Breast epithelium (tissue), 4 donors: ENCODE measurements around the gene IMMP2L. TPM values are rescaled to one million over a fixed set of nuclear protein-coding genes. Genes with fewer than 3 reads are reported as not detected.

Experiments
- DNase-seq, 2 donors: peaks; one replicate each; pipeline ENCODE4 v3.0.0-alpha.2; 2019; ENCODE audit warnings: low spot score in 2 of 2
- H3K27ac ChIP-seq, 2 donors: fragments of 200-600 bp; sonication (generic) in 1 of 2; one replicate each; pipeline ENCODE4 v1.5.1; 2016 to 2019; ENCODE audit warnings: mild to moderate bottlenecking in 1 of 2
- H3K27me3 ChIP-seq, 2 donors: fragments of 200-600 bp; sonication (generic) in 1 of 2; one replicate each; pipeline versions ENCODE4 v1.5.1 to v1.6.0; 2017 to 2019; ENCODE audit warnings: control low read depth in 1 of 2, mild to moderate bottlenecking in 1 of 2
- H3K36me3 ChIP-seq: fragments of 200-600 bp; one replicate; pipeline ENCODE4 v1.5.1; 2019
- H3K4me1 ChIP-seq, 2 donors: fragments of 200-600 bp; sonication (generic); one replicate each; pipeline ENCODE4 v1.5.1; 2016 to 2019; ENCODE audit warnings: control low read depth in 1 of 2
- H3K4me3 ChIP-seq, 3 donors: fragments of 200-600 bp; sonication (generic); 1 replicate in 2 of 3; 2 replicates in 1 of 3; pipeline ENCODE4 v1.5.1; 2016 to 2019; ENCODE audit warnings: mild to moderate bottlenecking in 3 of 3, moderate library complexity in 2 of 3
- H3K9me3 ChIP-seq, 2 donors: fragments of 200-600 bp; sonication (generic) in 1 of 2; one replicate each; pipeline ENCODE4 v1.5.1; 2016 to 2019; ENCODE audit warnings: control low read depth in 1 of 2
- POLR2A ChIP-seq: fragments of 450-650 bp; IDR thresholded peaks from one replicate; pipeline ENCODE4 v1.6.1; 2016; ENCODE audit warnings: antibody characterized with exemption, mild to moderate bottlenecking, moderate library complexity
- POLR2AphosphoS5 ChIP-seq, 3 donors: sonication (generic); formaldehyde crosslinking; IDR thresholded peaks; one replicate each; pipeline ENCODE4 v1.6.1; 2017; ENCODE audit warnings: antibody characterized with exemption in 3 of 3
- intact Hi-C: fragments of 100-400 bp; cut with DNase I; formaldehyde crosslinking; loops from one replicate; pipeline ENCODE4 v1.15.1; 2023; ENCODE audit warnings: low total_unique reads
- total RNA-seq, 3 donors: library from RNA; depleted of rRNA; stranded (reverse); fragments of >200 nt; gene quantifications; one replicate each; pipeline ENCODE4 v1.1.0, GENCODE V29; 2016
- TF ChIP-seq, protein P1 (sequence below), 3 donors: fragments of 450-650 bp; IDR thresholded peaks; one replicate each; pipeline ENCODE4 v1.5.1; 2016 to 2017; ENCODE audit warnings: antibody characterized with exemption in 3 of 3, mild to moderate bottlenecking in 3 of 3, moderate library complexity in 3 of 3

The IMMP2L gene
- total RNA-seq, 3 donors from 2014 or later, result 19.8 to 39.7 (median 30.8) TPM

DNA sequence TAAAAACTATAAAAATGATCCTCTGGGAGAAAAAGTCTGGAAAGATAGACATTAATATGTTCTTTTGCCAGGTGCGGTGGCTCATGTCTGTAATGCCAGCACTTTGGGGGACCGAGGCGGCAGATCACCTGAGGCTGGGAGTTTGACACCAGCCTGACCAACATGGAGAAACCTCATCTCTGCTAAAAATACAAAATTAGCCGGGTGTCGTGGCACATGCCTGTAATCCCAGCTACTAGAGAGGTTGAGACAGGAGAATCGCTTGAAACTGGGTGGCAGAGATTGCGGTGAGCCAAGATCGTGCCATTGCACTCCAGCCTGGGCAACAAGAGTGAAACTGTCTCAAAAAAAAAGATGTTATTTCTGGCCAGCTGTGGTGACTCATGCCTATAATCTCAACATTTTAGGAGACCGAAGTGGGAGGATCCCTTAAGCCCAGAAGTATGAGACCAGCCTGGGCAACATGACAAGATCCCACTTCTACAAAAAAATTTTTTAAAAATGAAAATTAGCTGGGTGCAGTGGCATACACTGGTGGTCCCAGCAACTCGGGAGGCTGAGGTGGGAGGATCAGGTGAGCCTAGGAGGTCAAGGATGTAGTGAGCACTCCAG lies 573.3 kb downstream of the IMMP2L start:
- intact Hi-C loops, result no loop called here
- H3K4me3 ChIP-seq, result no peak overlapping the region
- no peak for DNase-seq

DNA sequence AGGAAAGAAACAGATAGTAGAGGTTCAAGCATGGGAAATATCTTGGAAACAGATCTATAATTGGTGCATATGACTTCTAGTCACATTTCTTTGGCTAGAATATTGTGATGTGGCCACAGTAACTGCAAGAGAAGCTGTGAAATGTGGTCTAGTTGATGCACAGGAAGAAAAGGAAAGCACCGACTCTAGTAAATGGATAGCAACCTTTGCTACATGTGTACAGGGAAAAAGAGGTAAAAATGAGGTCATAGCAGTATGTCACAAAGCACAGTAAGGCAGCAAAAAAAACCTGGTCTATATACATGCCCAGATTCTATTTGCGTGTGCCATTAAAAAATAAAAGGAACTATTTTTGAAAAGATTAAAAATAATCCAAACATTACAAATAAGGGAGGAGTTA lies 573.9 kb downstream of the IMMP2L start:
- Histone ChIP-seq H3K27me3 (no peaks in the 10 kb centered on the region), H3K36me3 (no peaks in the 10 kb centered on the region), H3K4me1 (no peaks in the 10 kb centered on the region), H3K27ac (no peak overlapping the region), H3K4me3 (no peak overlapping the region), H3K9me3 (no peaks in the 10 kb centered on the region)
- DNase-seq, result no peak
- TF ChIP-seq POLR2AphosphoS5 (IDR thresholded peaks at IDR 0.05) (no peak), POLR2A (no peak)
- TF ChIP-seq, protein P1, sequence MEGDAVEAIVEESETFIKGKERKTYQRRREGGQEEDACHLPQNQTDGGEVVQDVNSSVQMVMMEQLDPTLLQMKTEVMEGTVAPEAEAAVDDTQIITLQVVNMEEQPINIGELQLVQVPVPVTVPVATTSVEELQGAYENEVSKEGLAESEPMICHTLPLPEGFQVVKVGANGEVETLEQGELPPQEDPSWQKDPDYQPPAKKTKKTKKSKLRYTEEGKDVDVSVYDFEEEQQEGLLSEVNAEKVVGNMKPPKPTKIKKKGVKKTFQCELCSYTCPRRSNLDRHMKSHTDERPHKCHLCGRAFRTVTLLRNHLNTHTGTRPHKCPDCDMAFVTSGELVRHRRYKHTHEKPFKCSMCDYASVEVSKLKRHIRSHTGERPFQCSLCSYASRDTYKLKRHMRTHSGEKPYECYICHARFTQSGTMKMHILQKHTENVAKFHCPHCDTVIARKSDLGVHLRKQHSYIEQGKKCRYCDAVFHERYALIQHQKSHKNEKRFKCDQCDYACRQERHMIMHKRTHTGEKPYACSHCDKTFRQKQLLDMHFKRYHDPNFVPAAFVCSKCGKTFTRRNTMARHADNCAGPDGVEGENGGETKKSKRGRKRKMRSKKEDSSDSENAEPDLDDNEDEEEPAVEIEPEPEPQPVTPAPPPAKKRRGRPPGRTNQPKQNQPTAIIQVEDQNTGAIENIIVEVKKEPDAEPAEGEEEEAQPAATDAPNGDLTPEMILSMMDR (IDR thresholded peaks at IDR 0.05), result no peak
- intact Hi-C loops, result no loop called here

More for the DNA sequence above, 573.3 kb downstream of the IMMP2L start:
- H3K4me1 ChIP-seq, result no peaks in the 10 kb centered on the region
- TF ChIP-seq, protein P1 (IDR thresholded peaks at IDR 0.05), result no peak
- TF ChIP-seq POLR2A, result no peak
- no peak for TF ChIP-seq POLR2AphosphoS5 (IDR thresholded peaks at IDR 0.05)
- no peaks in the 10 kb centered on the region for H3K27me3 ChIP-seq
- H3K27ac ChIP-seq, result no peak overlapping the region
- H3K9me3 ChIP-seq, result no peaks in the 10 kb centered on the region
- no peaks in the 10 kb centered on the region for H3K36me3 ChIP-seq

DNA sequence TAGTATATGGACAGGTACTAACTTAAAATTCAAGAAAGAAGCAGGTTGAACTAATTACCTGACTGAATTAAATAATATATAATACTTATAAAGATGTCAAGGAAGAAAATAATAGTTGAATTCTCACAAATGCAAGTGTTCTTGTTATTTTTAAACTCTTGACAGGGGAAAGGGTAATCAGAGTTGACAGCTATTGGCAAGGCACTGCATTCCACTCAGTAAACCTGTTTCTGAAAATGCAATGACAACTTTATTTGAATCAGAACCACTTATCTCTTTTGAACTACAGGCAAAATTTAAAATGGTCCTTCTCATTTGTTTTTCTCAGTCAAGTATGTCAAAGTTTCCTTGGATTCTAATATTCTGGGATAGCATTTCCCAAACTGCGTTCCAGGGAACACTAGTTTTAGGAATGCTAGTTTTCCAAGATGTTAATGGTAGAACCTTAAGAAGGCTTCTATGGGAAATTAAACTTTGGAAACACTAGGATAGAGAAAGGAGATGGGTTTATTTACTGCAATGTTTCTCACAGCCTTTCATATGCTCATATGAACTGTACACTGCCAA lies 575.1 kb downstream of the IMMP2L start:
- no peaks in the 10 kb centered on the region for H3K27me3 ChIP-seq
- no peak for DNase-seq
- TF ChIP-seq, protein P1 (IDR thresholded peaks at IDR 0.05), result no peak
- no peak for TF ChIP-seq POLR2A
- no peak for TF ChIP-seq POLR2AphosphoS5 (IDR thresholded peaks at IDR 0.05)
- no peaks in the 10 kb centered on the region for H3K36me3 ChIP-seq
- intact Hi-C loops, result no loop called here
- no peak overlapping the region for H3K27ac ChIP-seq
- H3K4me1 ChIP-seq, result no peaks in the 10 kb centered on the region
- H3K4me3 ChIP-seq, result no peak overlapping the region
- H3K9me3 ChIP-seq, result no peaks in the 10 kb centered on the region

DNA sequence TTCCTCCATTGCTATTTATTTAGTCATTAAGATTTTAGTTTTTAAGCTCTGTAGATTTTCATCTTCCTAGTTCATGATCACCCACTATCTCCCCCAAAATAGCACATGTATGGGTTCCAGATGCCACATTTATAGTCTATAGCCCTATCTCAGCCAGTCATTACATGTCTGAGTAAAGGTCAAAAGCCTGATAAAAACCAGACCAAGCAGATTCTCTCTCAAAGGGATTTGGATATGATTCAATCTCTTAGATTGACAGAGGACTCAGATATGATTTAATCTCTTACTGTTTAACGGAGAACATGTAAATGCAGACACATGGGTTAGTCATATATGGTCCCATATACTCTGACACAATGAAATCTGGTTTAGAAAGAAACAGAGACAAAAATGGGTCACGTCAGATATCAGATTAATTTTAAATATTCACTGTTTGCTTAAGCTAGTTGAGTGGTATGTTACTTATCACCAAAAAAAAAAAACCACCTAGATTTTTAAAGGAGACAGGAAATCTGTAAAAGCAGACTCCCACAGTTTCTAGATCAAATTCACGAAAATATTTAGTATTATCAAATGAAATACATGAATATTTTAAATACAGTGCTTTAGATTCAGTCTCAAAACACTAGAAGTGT lies 578.4 kb downstream of the IMMP2L start:
- Histone ChIP-seq H3K27ac (no peak overlapping the region), H3K36me3 (no peaks in the 10 kb centered on the region), H3K27me3 (no peaks in the 10 kb centered on the region), H3K9me3 (no peaks in the 10 kb centered on the region), H3K4me1 (no peaks in the 10 kb centered on the region), H3K4me3 (no peak overlapping the region)
- TF ChIP-seq POLR2AphosphoS5 (IDR thresholded peaks at IDR 0.05) (no peak), POLR2A (no peak)
- TF ChIP-seq, protein P1 (IDR thresholded peaks at IDR 0.05), result no peak
- no peak for DNase-seq
- intact Hi-C loops, result loop anchor here (5.0 kb wide), 1 partner anchor 358 kb away; no protein-coding TSS in a partner anchor

DNA sequence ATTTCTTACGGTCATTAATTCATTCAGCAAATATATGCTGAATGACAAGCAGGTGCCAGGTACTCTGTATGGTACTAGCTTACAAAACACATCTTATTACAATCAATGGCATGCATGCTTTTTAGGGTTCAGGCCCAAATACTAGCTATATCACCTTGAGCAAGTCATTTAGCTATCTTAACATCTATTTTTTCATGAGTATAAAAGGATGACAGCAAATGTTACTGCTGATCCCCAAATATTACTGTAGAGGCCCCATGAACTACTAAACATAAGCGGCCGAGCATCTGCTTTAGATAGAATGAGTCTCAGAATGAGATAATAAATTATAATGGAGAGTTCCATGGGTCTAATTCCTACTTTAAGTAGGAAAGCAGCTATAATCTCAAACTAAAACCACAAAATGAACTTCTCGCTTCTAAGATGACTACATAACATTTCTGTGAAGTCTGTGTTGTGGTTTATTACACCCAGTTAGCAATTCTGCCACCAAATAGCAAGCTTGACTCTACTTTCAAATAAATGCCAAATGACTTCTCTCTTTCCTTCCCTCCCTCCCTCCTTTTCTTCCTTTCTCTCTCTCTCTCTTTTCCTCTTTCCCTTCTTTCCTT lies 585.1 kb downstream of the IMMP2L start:
- DNase-seq, result no peak
- Histone ChIP-seq H3K27ac (no peak overlapping the region), H3K9me3 (no peaks in the 10 kb centered on the region), H3K27me3 (no peaks in the 10 kb centered on the region), H3K4me1 (no peaks in the 10 kb centered on the region), H3K4me3 (no peak overlapping the region), H3K36me3 (no peaks in the 10 kb centered on the region)
- TF ChIP-seq, protein P1 (IDR thresholded peaks at IDR 0.05), result no peak
- TF ChIP-seq POLR2AphosphoS5 (IDR thresholded peaks at IDR 0.05) (no peak), POLR2A (no peak)
- intact Hi-C loops, result no loop called here
